AG04450 (cell line): ENCODE data around the gene RBP3. TPM values are rescaled to one million over a fixed set of nuclear protein-coding genes. Genes with fewer than 3 reads are reported as not detected.

Source experiments
- CTCF ChIA-PET: fragments of 300-600, 350-600 bp; formaldehyde crosslinking; extraction: SDS; loops from one replicate; lab custom pipeline; 2022; ENCODE audit warnings: antibody characterized with exemption, inconsistent platforms; lab: Charles Lee
- POLR2A ChIA-PET: fragments of 350-600 bp; formaldehyde crosslinking; extraction: SDS; loops from one replicate; lab custom pipeline; 2021; ENCODE audit warnings: antibody characterized with exemption, inconsistent platforms; lab: Yijun Ruan, JAX
- DNase-seq: peaks from one replicate; pipeline ENCODE4 v3.0.0-alpha.2; 2011; ENCODE audit warnings: low read depth, low spot score
- H3K27ac ChIP-seq: one replicate; pipeline ENCODE4 v1.5.1; 2012; ENCODE audit warnings: low read depth, low read length, control low read depth
- H3K27me3 ChIP-seq: one replicate; pipeline ENCODE4 v1.6.0; 2012; ENCODE audit warnings: low read length; ENCODE audit not compliant: control insufficient read depth, insufficient read depth
- H3K4me3 ChIP-seq: 2 replicates; pipeline ENCODE4 v1.5.1; 2011; ENCODE audit warnings: mild to moderate bottlenecking, low read depth, low read length, control low read depth
- H3K9me3 ChIP-seq: 2 replicates; pipeline ENCODE4 v1.5.1; 2012; ENCODE audit warnings: low read length; ENCODE audit not compliant: control insufficient read depth, insufficient read depth
- CTCF ChIP-seq: IDR thresholded peaks from 2 replicates; pipeline ENCODE4 v1.5.1; 2011; ENCODE audit warnings: low read depth, low read length, control low read depth, inconsistent platforms
- polyA plus RNA-seq: library from polyadenylated mRNA; depleted of rRNA; stranded (reverse); fragments of >200 nt; gene quantifications from 2 replicates; pipeline ENCODE4 v1.2.3, GENCODE V29; 2011

RBP3 gene
- polyA plus RNA-seq, 1 experiment = not detected

DNA sequence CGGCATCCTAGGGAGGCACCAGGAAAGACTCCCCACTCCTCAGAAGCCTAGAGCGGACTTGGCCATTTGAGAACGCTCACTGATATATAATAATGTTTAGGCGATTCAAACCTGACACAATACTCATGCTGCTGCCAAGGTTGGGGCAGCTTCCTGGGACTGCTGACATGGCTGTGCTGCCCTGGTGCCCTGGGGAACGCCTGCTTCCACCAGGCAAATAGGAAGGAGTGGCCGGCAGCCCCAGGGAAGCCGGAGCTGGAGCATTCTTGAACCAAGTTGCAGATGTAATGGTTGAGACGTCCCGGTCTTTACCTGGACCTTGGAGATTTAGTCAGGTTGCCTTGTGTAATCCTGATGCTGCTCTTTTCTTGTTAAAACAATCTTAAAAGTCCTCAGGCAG lies 39.4 kb upstream of the RBP3 start:
- DNase-seq = no peak
- CTCF ChIA-PET = interaction anchor here (0.9 to 7.6 kb wide), 3 partner anchors 12 to 314 kb away, joined by 3 to 167 read pairs (median 4); no protein-coding TSS in a partner anchor
- TF ChIP-seq CTCF = no peak

GRCh38 chr10:47309408-47310089 lies 38.6 kb upstream of the RBP3 start:
- Histone ChIP-seq H3K27ac (no peak overlapping the region), H3K4me3 (no peak overlapping the region), H3K9me3 (no peaks in the 10 kb centered on the region), H3K27me3 (peaks cover 22% of the 10 kb centered on the region)
- peak; percentile 43 for TF ChIP-seq CTCF
- no peak for DNase-seq
- POLR2A ChIA-PET = no interaction called here
- CTCF ChIA-PET = interaction anchor here (0.9 to 7.6 kb wide), 4 partner anchors 13 to 315 kb away, joined by 3 to 167 read pairs (median 43); no protein-coding TSS in a partner anchor

More for the DNA sequence above, 39.4 kb upstream of the RBP3 start:
- Histone ChIP-seq H3K27me3 (peaks cover 23% of the 10 kb centered on the region), H3K9me3 (no peaks in the 10 kb centered on the region), H3K27ac (no peak overlapping the region), H3K4me3 (no peak overlapping the region)
- POLR2A ChIA-PET = no interaction called here

- no peak overlapping the region for H3K4me3 ChIP-seq
- H3K27me3 ChIP-seq = peaks cover 22% of the 10 kb centered on the region
- DNase-seq = no peak
- ChIA-PET POLR2A (no interaction called here), CTCF (interaction anchor here (1.2 to 7.6 kb wide), 4 partner anchors 263 to 316 kb away, joined by 3 to 167 read pairs (median 70); no protein-coding TSS in a partner anchor)
- no peak overlapping the region for H3K27ac ChIP-seq
- no peaks in the 10 kb centered on the region for H3K9me3 ChIP-seq
- TF ChIP-seq CTCF = no peak
Observed at GRCh38 chr10:47310090-47310505, 38.1 kb upstream of the RBP3 start.

- Histone ChIP-seq H3K27ac (no peak overlapping the region), H3K4me3 (no peak overlapping the region), H3K27me3 (peaks cover 17% of the 10 kb centered on the region), H3K9me3 (no peaks in the 10 kb centered on the region)
- TF ChIP-seq CTCF = no peak
- DNase-seq = no peak
- ChIA-PET POLR2A (interaction anchor here (0.6 kb wide), 1 partner anchor 264 kb away, joined by 3 read pairs; no protein-coding TSS in a partner anchor), CTCF (interaction anchor here (0.6 to 7.6 kb wide), 30 partner anchors 8 to 329 kb away, joined by 3 to 167 read pairs (median 4); partner anchors contain the start of gene GDF10)
Observed at GRCh38 chr10:47311193-47311931, 36.8 kb upstream of the RBP3 start.
